ENCODE data around the gene RGP1. TPM values are rescaled to one million over a fixed set of nuclear protein-coding genes. Genes with fewer than 3 reads are reported as not detected.

The RGP1 gene
- polyA plus RNA-seq, 1 donor (not counting 4 experiments of a cell fraction or from before 2014, with no cell fraction given), result 18.3 TPM

- Histone ChIP-seq H3K9me3 (ENCODE audit: control insufficient read depth, low read depth, low read length) (no peaks in the 10 kb centered on the region), H3K4me2 (ENCODE audit: control insufficient read depth, extremely low read depth, insufficient read depth, low read depth, low read length) (no peak overlapping the region), H3K4me3 (ENCODE audit: control insufficient read depth in 2 of 3, extremely low read depth in 1 of 3, insufficient read depth in 2 of 3, low read depth in 1 of 3, low read length in 3 of 3) (no peak overlapping the region), H3K4me1 (ENCODE audit: control insufficient read depth, extremely low read depth, insufficient read depth, low read length) (peaks cover 11% of the 10 kb centered on the region), H3K36me3 (ENCODE audit: control insufficient read depth in 2 of 2, extremely low read depth in 1 of 2, insufficient read depth in 2 of 2, low read length in 2 of 2) (peaks cover 46 to 57% of the 10 kb centered on the region in 2 experiments), H3K9me1 (ENCODE audit: control insufficient read depth, extremely low read depth, insufficient read depth, low read length) (no peaks in the 10 kb centered on the region), H3K27me3 (ENCODE audit: control insufficient read depth, extremely low read depth, insufficient read depth, low read length) (no peaks in the 10 kb centered on the region), H3K79me2 (ENCODE audit: control insufficient read depth, insufficient read depth, low read length) (peaks cover 2% of the 10 kb centered on the region), H3K9ac (ENCODE audit: control insufficient read depth, extremely low read depth, insufficient read depth, low read length) (no peak overlapping the region), H3K27ac (ENCODE audit: control insufficient read depth, insufficient read depth, low read length) (no peak overlapping the region), H4K20me1 (ENCODE audit: control insufficient read depth, extremely low read depth, insufficient read depth, low read length) (no peaks in the 10 kb centered on the region), H2AFZ (ENCODE audit: control insufficient read depth, low read length) (no peak overlapping the region)
- no peak for FAIRE-seq
- no peak for DNase-seq (ENCODE audit: low read depth, low spot score)
- dilution Hi-C loops (cut with MboI; ENCODE audit: extremely low pct_ligation_motif_present, low sequenced_read_pairs), result no loop called here
- TF ChIP-seq CTCF (optimal IDR thresholded peaks at IDR 0.05 in 1 of 3, IDR thresholded peaks at IDR 0.05 in 1 of 3, conservative IDR thresholded peaks at IDR 0.05 in 1 of 3; ENCODE audit: extremely low read depth in 1 of 3, insufficient read depth in 2 of 3, low read length in 3 of 3) (no peak), EZH2 (IDR thresholded peaks at IDR 0.05; ENCODE audit: low read length) (no peak)
These were observed 10.9 kb upstream of the RGP1 start for GRCh38 chr9:35738186-35738585.

GRCh38 chr9:35738924-35739323 lies 10.2 kb upstream of the RGP1 start:
- Histone ChIP-seq H3K4me2 (ENCODE audit: control insufficient read depth, extremely low read depth, insufficient read depth, low read depth, low read length) (no peak overlapping the region), H3K79me2 (ENCODE audit: control insufficient read depth, insufficient read depth, low read length) (peaks cover 2% of the 10 kb centered on the region), H3K4me3 (ENCODE audit: control insufficient read depth in 2 of 3, extremely low read depth in 1 of 3, insufficient read depth in 2 of 3, low read depth in 1 of 3, low read length in 3 of 3) (no peak overlapping the region), H4K20me1 (ENCODE audit: control insufficient read depth, extremely low read depth, insufficient read depth, low read length) (no peaks in the 10 kb centered on the region), H3K27me3 (ENCODE audit: control insufficient read depth, extremely low read depth, insufficient read depth, low read length) (no peaks in the 10 kb centered on the region), H3K9me3 (ENCODE audit: control insufficient read depth, low read depth, low read length) (no peaks in the 10 kb centered on the region), H3K4me1 (ENCODE audit: control insufficient read depth, extremely low read depth, insufficient read depth, low read length) (peaks cover 4% of the 10 kb centered on the region), H3K9ac (ENCODE audit: control insufficient read depth, extremely low read depth, insufficient read depth, low read length) (no peak overlapping the region), H3K36me3 (ENCODE audit: control insufficient read depth in 2 of 2, extremely low read depth in 1 of 2, insufficient read depth in 2 of 2, low read length in 2 of 2) (peaks cover 46 to 62% of the 10 kb centered on the region in 2 experiments), H2AFZ (ENCODE audit: control insufficient read depth, low read length) (no peak overlapping the region), H3K27ac (ENCODE audit: control insufficient read depth, insufficient read depth, low read length) (no peak overlapping the region), H3K9me1 (ENCODE audit: control insufficient read depth, extremely low read depth, insufficient read depth, low read length) (no peaks in the 10 kb centered on the region)
- TF ChIP-seq EZH2 (IDR thresholded peaks at IDR 0.05; ENCODE audit: low read length), result no peak
- no peak for TF ChIP-seq CTCF (optimal IDR thresholded peaks at IDR 0.05 in 1 of 3, IDR thresholded peaks at IDR 0.05 in 1 of 3, conservative IDR thresholded peaks at IDR 0.05 in 1 of 3; ENCODE audit: extremely low read depth in 1 of 3, insufficient read depth in 2 of 3, low read length in 3 of 3)
- no peak for DNase-seq (ENCODE audit: low read depth, low spot score)
- no peak for FAIRE-seq
- dilution Hi-C loops (cut with MboI; ENCODE audit: extremely low pct_ligation_motif_present, low sequenced_read_pairs), result no loop called here

Data from keratinocyte (primary cell).